ENCODE data around the gene ATP11B.

Gene ATP11B

GRCh38 chr3:182902236-182902635 is 108.9 kb downstream of the ATP11B start:
- Histone ChIP-seq H3K27ac (no peak overlapping the region), H3K4me3 (no peak overlapping the region)
- no peak for DNase-seq (ENCODE audit: low spot score)
- TF ChIP-seq CTCF (IDR thresholded peaks at IDR 0.05) = no peak

- TF ChIP-seq CTCF (IDR thresholded peaks at IDR 0.05) = no peak
- no peak for DNase-seq (ENCODE audit: low spot score)
- H3K27ac ChIP-seq = no peak overlapping the region
- no peak overlapping the region for H3K4me3 ChIP-seq
Observed at GRCh38 chr3:182904164-182904563, 110.9 kb downstream of the ATP11B start.

- TF ChIP-seq CTCF (IDR thresholded peaks at IDR 0.05) = no peak
- no peak overlapping the region for H3K27ac ChIP-seq
- DNase-seq (ENCODE audit: low spot score) = no peak
- no peak overlapping the region for H3K4me3 ChIP-seq
Observed at GRCh38 chr3:182905623-182906022, 112.3 kb downstream of the ATP11B start.

- Histone ChIP-seq H3K4me3 (no peak overlapping the region), H3K27ac (no peak overlapping the region)
- no peak for TF ChIP-seq CTCF (IDR thresholded peaks at IDR 0.05)
- DNase-seq (ENCODE audit: low spot score) = no peak
Observed at GRCh38 chr3:182906036-182906435, 112.7 kb downstream of the ATP11B start.

- H3K27ac ChIP-seq = no peak overlapping the region
- no peak for DNase-seq (ENCODE audit: low spot score)
- TF ChIP-seq CTCF (IDR thresholded peaks at IDR 0.05) = no peak
- no peak overlapping the region for H3K4me3 ChIP-seq
Observed at GRCh38 chr3:182908471-182908870, 115.2 kb downstream of the ATP11B start.

GRCh38 chr3:182909318-182910040 is 116.2 kb downstream of the ATP11B start:
- DNase-seq (ENCODE audit: low spot score) = no peak
- no peak for TF ChIP-seq CTCF (IDR thresholded peaks at IDR 0.05)
- no peak overlapping the region for H3K4me3 ChIP-seq
- H3K27ac ChIP-seq = no peak overlapping the region

Measured in coronary artery (tissue), 2 donors.